Hematopoietic multipotent progenitor cell treated with erythropoietin and hydrocortisone succinate and interleukin-3 and kit ligand, for 4 days (in vitro differentiated cells): ENCODE measurements around the gene NCS1.

Source experiments
- DNase-seq: peaks from one replicate; pipeline ENCODE4 v3.0.0-alpha.2; 2015

NCS1 gene

GRCh38 chr9:130215341-130216119 lies 43.3 kb downstream of the NCS1 start:
- DNase-seq: peak; percentile 82

DNA sequence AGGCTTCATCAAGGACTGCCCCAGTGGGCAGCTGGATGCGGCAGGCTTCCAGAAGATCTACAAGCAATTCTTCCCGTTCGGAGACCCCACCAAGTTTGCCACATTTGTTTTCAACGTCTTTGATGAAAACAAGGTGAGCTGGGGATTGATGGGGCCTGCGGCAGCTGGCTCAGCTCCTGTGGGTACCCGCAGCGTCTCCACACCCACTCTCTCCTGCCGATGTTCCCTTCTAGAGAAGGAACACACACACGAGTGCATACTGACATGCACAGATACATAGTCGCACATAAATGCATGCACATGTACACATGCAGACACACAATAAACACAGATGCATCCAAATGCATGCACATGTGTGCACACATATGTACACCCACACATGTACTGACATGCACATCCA lies 45.6 kb downstream of the NCS1 start:
- DNase-seq: no peak

GRCh38 chr9:130219661-130220096 lies 47.5 kb downstream of the NCS1 start:
- DNase-seq: no peak

- no peak for DNase-seq
These were observed 48.1 kb downstream of the NCS1 start for GRCh38 chr9:130220352-130220751.

DNA sequence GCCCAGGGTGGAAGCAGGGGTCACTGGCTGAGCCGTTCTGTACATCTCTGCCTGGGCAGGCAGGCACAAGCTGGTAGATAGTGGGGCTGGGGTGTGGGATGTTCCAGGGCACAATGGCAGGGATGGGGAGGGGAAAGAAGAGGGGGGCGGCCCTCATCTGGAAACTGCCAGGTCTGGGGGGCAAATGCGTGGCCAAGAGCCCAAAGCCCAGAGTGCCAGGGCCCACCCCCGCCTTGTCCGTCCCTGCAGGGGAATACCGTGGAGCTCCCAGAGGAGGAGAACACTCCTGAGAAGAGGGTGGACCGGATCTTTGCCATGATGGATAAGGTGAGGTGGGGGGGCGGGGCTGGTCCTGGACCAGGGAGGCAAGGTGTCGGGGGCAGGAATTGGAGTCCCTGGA lies 50.6 kb downstream of the NCS1 start:
- no peak for DNase-seq

DNA sequence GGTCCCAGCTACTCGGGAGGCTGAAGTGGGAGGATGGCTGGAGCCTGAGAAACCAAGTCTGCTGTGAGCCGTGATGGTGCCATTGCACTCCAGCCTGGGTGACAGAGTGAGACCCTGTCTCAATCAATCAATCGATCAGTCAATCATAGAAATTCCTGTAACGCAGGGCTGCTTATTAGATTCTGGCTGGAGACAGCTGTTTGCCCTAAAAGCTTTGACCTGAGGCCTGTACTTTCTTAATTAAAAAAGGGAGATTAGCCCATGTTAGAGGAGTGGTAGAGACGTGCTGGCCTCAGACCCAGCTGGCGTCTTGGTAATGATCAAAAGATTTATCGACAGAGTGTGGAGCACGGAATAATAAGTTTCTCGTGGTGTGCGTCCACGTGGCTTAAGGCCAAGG lies 52.9 kb downstream of the NCS1 start:
- no peak for DNase-seq

DNA sequence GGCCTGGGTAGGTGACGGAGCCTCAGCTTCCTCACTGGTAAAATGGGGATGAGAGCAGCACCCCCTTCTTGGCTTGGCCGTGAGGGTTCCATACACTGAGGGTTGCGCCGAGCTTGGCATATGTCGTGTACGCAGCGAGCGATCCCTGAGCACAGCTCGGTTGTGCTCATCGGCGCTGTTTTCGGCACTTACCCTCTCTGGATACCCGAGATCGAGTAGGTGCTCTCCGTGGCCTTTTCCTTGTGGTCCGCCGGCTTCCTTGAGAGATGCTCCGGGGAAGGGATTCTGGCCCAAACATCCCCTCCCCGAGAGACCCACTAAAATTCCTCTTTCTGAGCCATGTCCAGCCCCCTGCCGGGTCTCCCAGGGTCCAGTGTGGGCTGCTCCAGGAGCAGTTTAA lies 53.4 kb downstream of the NCS1 start:
- DNase-seq: no peak

DNA sequence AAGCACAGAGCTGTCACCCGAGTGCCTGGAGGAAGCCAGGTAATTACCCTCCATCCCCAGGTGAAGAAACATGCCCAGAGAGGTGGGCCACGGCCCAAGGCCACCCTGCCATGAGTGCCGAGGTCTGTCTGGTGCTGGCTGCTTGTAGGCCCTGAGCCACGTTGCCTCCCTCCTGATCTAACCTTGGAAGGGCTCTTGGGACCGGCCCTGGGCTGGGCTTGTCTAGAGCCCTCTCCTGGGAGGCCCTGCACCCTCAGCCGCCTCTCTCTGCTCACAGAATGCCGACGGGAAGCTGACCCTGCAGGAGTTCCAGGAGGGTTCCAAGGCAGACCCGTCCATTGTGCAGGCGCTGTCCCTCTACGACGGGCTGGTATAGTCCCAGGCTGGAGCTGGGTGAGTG lies 53.9 kb downstream of the NCS1 start:
- no peak for DNase-seq

- DNase-seq: no peak
These were observed 55.6 kb downstream of the NCS1 start for GRCh38 chr9:130227833-130228232.

- no peak for DNase-seq
These were observed 57.6 kb downstream of the NCS1 start for GRCh38 chr9:130229759-130230158.

DNA sequence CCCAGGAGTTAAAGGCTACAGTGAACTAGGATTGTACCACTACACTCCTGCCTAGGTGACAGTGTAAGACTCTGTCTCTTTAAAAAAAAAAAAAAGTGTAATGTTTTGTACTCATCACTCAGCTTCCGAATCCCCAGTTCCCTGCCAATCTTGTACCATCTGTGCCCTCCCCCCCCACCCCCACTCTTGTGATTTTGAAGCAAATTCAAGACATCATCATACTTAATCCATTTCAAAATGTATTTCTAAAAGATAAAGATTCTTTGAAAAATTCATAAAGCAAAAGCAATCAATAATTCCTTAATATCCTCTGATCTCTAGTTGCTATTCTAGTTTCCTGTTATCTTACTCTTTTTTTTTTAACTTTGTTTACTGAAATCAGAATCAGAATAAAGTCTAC lies 58.4 kb downstream of the NCS1 start:
- no peak for DNase-seq

GRCh38 chr9:130232899-130233586 lies 60.8 kb downstream of the NCS1 start:
- DNase-seq: no peak

GRCh38 chr9:130233587-130233945 lies 61.4 kb downstream of the NCS1 start:
- no peak for DNase-seq

DNA sequence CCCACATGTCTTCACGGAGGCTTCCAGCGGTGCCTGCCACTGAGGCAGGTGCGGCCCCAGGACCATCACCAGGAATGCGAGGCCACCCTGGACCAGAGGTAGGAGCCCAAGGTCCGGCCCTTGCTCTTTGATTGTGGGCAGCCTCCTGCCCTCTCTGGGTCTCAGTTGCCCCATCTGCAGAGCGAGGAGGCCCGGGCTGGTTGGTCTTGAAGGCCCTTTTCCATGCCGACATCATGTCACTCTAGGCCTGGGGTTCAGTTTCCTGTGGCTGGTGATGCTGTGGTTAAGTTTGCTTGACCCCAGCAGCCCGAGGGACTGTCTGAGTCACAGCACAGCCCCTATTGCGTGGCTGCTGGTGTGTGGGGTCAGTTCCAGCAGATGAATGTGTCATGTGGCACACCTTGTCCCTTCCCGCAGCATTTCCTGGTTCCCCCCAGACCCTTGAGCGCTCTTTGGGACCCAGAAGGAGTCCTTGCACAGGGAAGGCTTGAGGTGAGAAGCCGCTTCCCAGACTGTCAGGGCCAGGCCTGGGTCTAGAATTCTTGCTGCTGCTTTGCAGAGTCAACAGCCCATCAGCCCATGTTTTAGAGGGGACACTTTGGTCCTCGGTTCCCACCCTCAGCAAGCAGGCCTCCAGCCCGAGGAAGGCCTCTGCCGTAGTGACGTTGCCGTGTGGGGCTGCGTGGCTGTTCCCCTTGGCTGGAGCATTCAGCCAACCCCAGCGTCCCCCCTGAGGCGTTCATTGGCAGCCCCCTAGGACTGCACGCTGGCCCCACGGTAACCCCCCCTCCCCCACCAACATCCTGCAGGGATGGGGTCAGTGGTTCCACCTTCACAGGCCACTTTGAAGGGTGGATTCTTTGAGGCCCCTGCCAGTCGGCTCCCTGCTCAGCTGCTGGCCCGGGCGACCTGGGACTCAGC lies 62.4 kb downstream of the NCS1 start:
- DNase-seq: peak; percentile 14

DNA sequence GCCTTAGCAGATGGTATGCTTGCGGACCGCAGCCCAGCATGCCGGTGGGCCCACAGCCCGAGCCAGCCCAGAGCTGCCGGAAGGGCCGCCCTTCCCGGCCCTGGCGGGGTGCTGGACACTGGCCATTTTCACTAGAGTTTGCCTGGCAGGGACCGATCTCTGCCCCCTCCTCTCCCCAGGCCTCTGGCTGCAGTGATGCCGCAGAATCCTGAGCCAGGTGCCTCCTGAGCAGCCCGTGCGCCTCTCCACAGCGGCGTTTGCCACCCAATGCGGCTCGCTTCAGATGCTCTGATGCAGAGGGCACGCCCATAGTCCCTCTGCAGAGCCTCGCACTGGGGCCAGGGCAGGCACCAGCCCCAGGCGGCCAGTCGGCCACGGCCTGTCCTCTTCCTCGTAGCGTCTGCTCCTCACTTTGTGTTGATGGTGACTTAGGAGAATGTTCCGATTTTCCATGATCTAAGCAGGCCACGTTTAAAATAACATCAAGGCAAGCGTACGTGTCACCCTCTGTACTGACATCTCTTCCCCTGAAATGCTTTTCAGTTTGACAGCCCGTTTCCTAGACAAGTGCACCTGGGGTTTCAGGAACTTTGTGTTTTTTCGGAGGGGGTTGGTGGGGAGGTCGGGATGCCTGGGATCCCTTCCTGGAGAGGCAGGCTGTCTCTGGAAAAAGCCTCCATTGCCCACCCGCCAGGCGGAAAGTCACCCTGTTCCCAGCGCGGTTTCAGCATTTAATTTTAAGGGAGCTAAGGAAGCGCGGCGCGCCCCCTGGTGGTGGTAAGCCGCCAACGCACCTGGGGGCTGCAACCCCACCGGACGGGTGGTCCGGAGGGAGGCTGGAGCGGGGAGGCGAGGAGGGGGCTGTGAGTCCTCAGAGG lies 63.6 kb downstream of the NCS1 start:
- DNase-seq: peak; percentile 78

GRCh38 chr9:130236436-130236985 lies 64.3 kb downstream of the NCS1 start:
- DNase-seq: no peak

- DNase-seq: no peak
These were observed 64.9 kb downstream of the NCS1 start for GRCh38 chr9:130237076-130237475.

DNA sequence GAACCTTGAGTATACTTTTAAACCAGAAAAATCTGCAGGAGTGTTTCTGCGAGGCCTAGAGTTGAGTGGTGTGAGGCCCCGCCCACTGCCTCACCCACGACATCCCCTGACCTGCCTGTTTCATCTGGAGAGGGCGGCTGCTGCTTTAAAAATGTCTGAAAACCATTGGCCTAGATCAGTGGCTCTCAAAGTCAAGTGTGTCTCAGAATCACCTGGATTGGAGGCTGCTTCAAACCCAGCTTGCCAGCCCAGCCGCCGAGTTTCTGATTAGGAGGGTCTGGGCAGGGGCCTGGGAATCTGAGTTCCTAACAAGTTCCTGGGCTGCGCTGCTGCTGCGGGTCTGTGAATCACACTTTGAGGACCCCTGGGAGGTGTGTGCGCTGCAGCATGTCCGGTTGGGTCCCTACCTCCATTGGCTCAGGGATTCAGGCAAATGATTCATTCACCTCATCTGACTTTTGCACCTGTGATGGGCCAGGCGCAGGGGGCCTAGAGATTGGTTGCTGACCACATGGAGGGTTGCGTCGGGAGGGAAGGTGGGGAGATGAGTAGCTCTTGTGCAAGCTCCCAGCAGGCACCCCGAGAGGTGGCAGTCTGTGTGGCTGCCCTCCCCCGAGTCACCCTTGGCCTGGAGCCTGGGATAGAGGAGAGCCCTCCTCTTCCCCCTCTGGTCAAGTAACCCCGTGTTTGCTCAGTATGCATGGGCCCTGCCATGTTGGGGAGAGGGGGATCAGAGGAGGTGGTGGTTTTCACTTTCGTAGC lies 65.7 kb downstream of the NCS1 start:
- peak; percentile 33 for DNase-seq

DNA sequence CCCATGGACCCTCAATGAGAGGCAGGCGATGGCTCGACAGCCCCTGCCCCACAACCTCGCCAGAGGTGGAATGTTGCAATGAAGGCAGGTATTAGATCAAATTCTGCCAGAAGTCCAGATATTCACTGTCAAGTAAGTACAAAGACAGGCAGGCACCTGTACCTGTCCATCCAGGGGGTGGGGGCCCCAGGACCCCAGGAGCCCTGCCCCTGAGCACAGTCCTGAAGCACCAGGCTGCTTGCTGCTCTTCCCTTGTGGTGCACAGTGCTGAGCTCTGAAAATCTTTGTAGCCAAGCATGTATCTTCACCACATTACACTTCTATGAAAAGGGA lies 67.1 kb downstream of the NCS1 start:
- DNase-seq: no peak

DNA sequence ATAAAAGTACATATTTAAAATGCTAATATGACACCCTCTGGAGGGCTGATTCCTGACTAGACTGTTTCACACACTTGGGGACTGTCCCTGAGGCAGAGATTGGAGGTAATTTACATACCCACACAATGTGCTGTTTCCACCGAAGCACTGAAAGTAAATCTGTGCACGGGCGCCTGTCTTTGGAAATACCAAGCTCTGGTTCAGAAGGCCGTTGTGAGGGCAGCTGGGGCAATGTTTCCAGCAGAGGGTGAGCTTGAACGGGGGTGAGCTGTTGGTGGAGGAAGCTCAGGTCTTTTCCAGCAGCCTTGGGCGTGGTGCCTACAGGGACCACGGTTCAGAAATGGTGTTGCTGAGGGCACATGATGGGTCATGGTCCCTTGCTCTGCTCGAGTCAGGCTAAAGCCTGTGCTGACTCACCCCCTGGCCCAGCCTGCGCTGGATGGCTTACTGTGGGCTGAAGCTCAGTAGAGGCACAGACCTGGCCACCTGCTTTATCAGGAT lies 67.6 kb downstream of the NCS1 start:
- peak; percentile 32 for DNase-seq
